8988T (cell line): ENCODE results near the gene GABPB1.

Experiments
- DNase-seq: peaks from one replicate; pipeline ENCODE4 v3.0.0; 2011

The GABPB1 gene

GRCh38 chr15:50275091-50275490 is 79.9 kb downstream of the GABPB1 start:
- no peak for DNase-seq

- DNase-seq = no peak
Observed at GRCh38 chr15:50267577-50267976, 87.4 kb downstream of the GABPB1 start.

GRCh38 chr15:50265620-50266019 is 89.4 kb downstream of the GABPB1 start, which contains the start of gene HDC:
Gene HDC, minus strand, starts transcription at chr15:50265726. Its CDS starts 103 bp downstream, at chr15:50265623.
- no peak for DNase-seq

GRCh38 chr15:50262533-50262932 is 92.5 kb downstream of the GABPB1 start:
- DNase-seq = no peak

GRCh38 chr15:50261981-50262380 is 93.0 kb downstream of the GABPB1 start:
- DNase-seq = peak; percentile 15

GRCh38 chr15:50260969-50261496 is 94.0 kb downstream of the GABPB1 start:
- no peak for DNase-seq

GRCh38 chr15:50259276-50259675 is 95.7 kb downstream of the GABPB1 start:
- DNase-seq = no peak

GRCh38 chr15:50257924-50258323 is 97.1 kb downstream of the GABPB1 start:
- no peak for DNase-seq

- DNase-seq = no peak
Observed at GRCh38 chr15:50257332-50257731, 97.7 kb downstream of the GABPB1 start.

GRCh38 chr15:50256188-50257041 is 98.6 kb downstream of the GABPB1 start:
- DNase-seq = no peak

GRCh38 chr15:50252556-50252955 is 102.4 kb downstream of the GABPB1 start:
- no peak for DNase-seq

GRCh38 chr15:50251638-50252182 is 103.3 kb downstream of the GABPB1 start:
- DNase-seq = no peak

- no peak for DNase-seq
Observed at GRCh38 chr15:50250760-50251394, 104.1 kb downstream of the GABPB1 start.

GRCh38 chr15:50249704-50250103 is 105.3 kb downstream of the GABPB1 start:
- no peak for DNase-seq

GRCh38 chr15:50248994-50249582 is 105.9 kb downstream of the GABPB1 start:
- no peak for DNase-seq

- no peak for DNase-seq
Observed at GRCh38 chr15:50247819-50248655, 107.0 kb downstream of the GABPB1 start.

- no peak for DNase-seq
Observed at GRCh38 chr15:50246631-50247030, 108.4 kb downstream of the GABPB1 start.

GRCh38 chr15:50244959-50245624 is 109.9 kb downstream of the GABPB1 start:
- no peak for DNase-seq

- DNase-seq = no peak
Observed at GRCh38 chr15:50244153-50244552, 110.8 kb downstream of the GABPB1 start.

- no peak for DNase-seq
Observed at GRCh38 chr15:50241684-50242450, 113.1 kb downstream of the GABPB1 start.

GRCh38 chr15:50238255-50238654 is 116.7 kb downstream of the GABPB1 start:
- DNase-seq = no peak
